ENCODE measurements around the gene SZT2. TPM values are rescaled to one million over a fixed set of nuclear protein-coding genes. Genes with fewer than 3 reads are reported as not detected.

The SZT2 gene
- total RNA-seq, 3 donors from 2014 or later: 29.1 to 49.2 (median 44.3) TPM

GRCh38 chr1:43464681-43465504 is 75.2 kb downstream of the SZT2 start:
- DNase-seq (ENCODE audit: low spot score in 2 of 2): no peak
- no peak overlapping the region for H3K27ac ChIP-seq
- intact Hi-C loops (cut with DNase I; ENCODE audit: low total_unique reads): no loop called here
- H3K36me3 ChIP-seq: no peaks in the 10 kb centered on the region
- H3K4me3 ChIP-seq: no peak overlapping the region
- H3K9me3 ChIP-seq: no peaks in the 10 kb centered on the region
- TF ChIP-seq POLR2A (IDR thresholded peaks at IDR 0.05) (no peak), POLR2AphosphoS5 (IDR thresholded peaks at IDR 0.05) (no peak)
- H3K4me1 ChIP-seq: no peaks in the 10 kb centered on the region
- H3K27me3 ChIP-seq: no peaks in the 10 kb centered on the region

- H3K27me3 ChIP-seq: no peaks in the 10 kb centered on the region
- no peak for TF ChIP-seq CTCF (IDR thresholded peaks at IDR 0.05)
- no peak for TF ChIP-seq POLR2AphosphoS5 (IDR thresholded peaks at IDR 0.05)
- no peak for TF ChIP-seq POLR2A (IDR thresholded peaks at IDR 0.05)
- H3K4me3 ChIP-seq: no peak overlapping the region
- H3K9me3 ChIP-seq: no peaks in the 10 kb centered on the region
- H3K4me1 ChIP-seq: no peaks in the 10 kb centered on the region
- no peak for DNase-seq (ENCODE audit: low spot score in 2 of 2)
- intact Hi-C loops (cut with DNase I; ENCODE audit: low total_unique reads): no loop called here
- H3K36me3 ChIP-seq: no peaks in the 10 kb centered on the region
- no peak overlapping the region for H3K27ac ChIP-seq
Observed at GRCh38 chr1:43465505-43466067, 75.9 kb downstream of the SZT2 start.

- Histone ChIP-seq H3K36me3 (no peaks in the 10 kb centered on the region), H3K27ac (no peak overlapping the region), H3K9me3 (no peaks in the 10 kb centered on the region), H3K27me3 (no peaks in the 10 kb centered on the region), H3K4me3 (no peak overlapping the region), H3K4me1 (no peaks in the 10 kb centered on the region)
- no peak for TF ChIP-seq POLR2A (IDR thresholded peaks at IDR 0.05)
- TF ChIP-seq POLR2AphosphoS5 (IDR thresholded peaks at IDR 0.05): no peak
- TF ChIP-seq CTCF (IDR thresholded peaks at IDR 0.05): no peak
- DNase-seq (ENCODE audit: low spot score in 2 of 2): no peak
- intact Hi-C loops (cut with DNase I; ENCODE audit: low total_unique reads): no loop called here
Observed at GRCh38 chr1:43466403-43466802, 76.7 kb downstream of the SZT2 start.

- no peaks in the 10 kb centered on the region for H3K27me3 ChIP-seq
- intact Hi-C loops (cut with DNase I; ENCODE audit: low total_unique reads): no loop called here
- no peaks in the 10 kb centered on the region for H3K9me3 ChIP-seq
- no peaks in the 10 kb centered on the region for H3K36me3 ChIP-seq
- no peak overlapping the region for H3K27ac ChIP-seq
- no peak for TF ChIP-seq CTCF (IDR thresholded peaks at IDR 0.05)
- TF ChIP-seq POLR2AphosphoS5 (IDR thresholded peaks at IDR 0.05): no peak
- no peak for TF ChIP-seq POLR2A (IDR thresholded peaks at IDR 0.05)
- no peaks in the 10 kb centered on the region for H3K4me1 ChIP-seq
- no peak for DNase-seq (ENCODE audit: low spot score in 2 of 2)
- H3K4me3 ChIP-seq: no peak overlapping the region
Observed at GRCh38 chr1:43468414-43468813, 78.7 kb downstream of the SZT2 start.

- Histone ChIP-seq H3K27me3 (no peaks in the 10 kb centered on the region), H3K9me3 (no peaks in the 10 kb centered on the region), H3K27ac (no peak overlapping the region), H3K4me3 (no peak overlapping the region), H3K36me3 (no peaks in the 10 kb centered on the region), H3K4me1 (no peaks in the 10 kb centered on the region)
- intact Hi-C loops (cut with DNase I; ENCODE audit: low total_unique reads): no loop called here
- TF ChIP-seq POLR2AphosphoS5 (IDR thresholded peaks at IDR 0.05) (no peak), CTCF (IDR thresholded peaks at IDR 0.05) (no peak), POLR2A (IDR thresholded peaks at IDR 0.05) (no peak)
- no peak for DNase-seq (ENCODE audit: low spot score in 2 of 2)
Observed at GRCh38 chr1:43469932-43470331, 80.2 kb downstream of the SZT2 start.

Data from breast epithelium (tissue), 4 donors.